ENCODE measurements around the gene TLK1.

- TF ChIP-seq POLR2A (IDR thresholded peaks at IDR 0.05): no peak
- no peak for TF ChIP-seq CTCF (IDR thresholded peaks at IDR 0.05)
- TF ChIP-seq POLR2AphosphoS5 (IDR thresholded peaks at IDR 0.05): peak; percentile 8
Measured at GRCh38 chr2:170974304-170974993, 186.2 kb downstream of the TLK1 start.
